HepG2 (cell line): ENCODE data around the gene TRIM34. TPM values are rescaled to one million over a fixed set of nuclear protein-coding genes. Genes with fewer than 3 reads are reported as not detected.

ENCODE experiments used
- EP300 ChIP-seq, 3 experiments: sonication (generic) in 1 of 3; formaldehyde crosslinking in 1 of 3; IDR thresholded peaks; 2 replicates each; pipeline versions ENCODE4 v1.5.1 to v1.6.1; 2011 to 2020; ENCODE audit warnings: low read depth in 2 of 3, low read length in 2 of 3, borderline replicate concordance in 1 of 3, improper control_type of control experiment in 1 of 3, mild to moderate bottlenecking in 1 of 3, missing genetic modification reagents in 1 of 3, moderate library complexity in 1 of 3
- HMG20B ChIP-seq: conservative IDR thresholded peaks from 2 replicates; pipeline ENCODE4 v1.6.1; 2016; ENCODE audit warnings: missing genetic modification reagents, missing compliant biosample characterization
- JUNB ChIP-seq: sonication (generic); formaldehyde crosslinking; IDR thresholded peaks from 2 replicates; pipeline ENCODE4 v1.8.0; 2022; ENCODE audit warnings: missing genetic modification reagents, mild to moderate bottlenecking, borderline replicate concordance
- LCORL ChIP-seq, 2 experiments: fragments of 450-650 bp in 1 of 2; sonication (generic) in 1 of 2; formaldehyde crosslinking in 1 of 2; IDR thresholded peaks; 2 replicates each; pipeline versions ENCODE4 v1.5.0 to v1.6.1; 2017 to 2020; ENCODE audit warnings: antibody characterized with exemption in 1 of 2, missing genetic modification reagents in 1 of 2
- MAFF ChIP-seq: IDR thresholded peaks from 2 replicates; pipeline ENCODE4 v1.6.1; 2011; ENCODE audit warnings: low read depth, low read length, improper control_type of control experiment
- MEIS1 ChIP-seq: sonication (generic); formaldehyde crosslinking; IDR thresholded peaks from 2 replicates; pipeline ENCODE4 v1.9.0; 2021; ENCODE audit warnings: mild to moderate bottlenecking, missing genetic modification reagents, moderate library complexity, borderline replicate concordance
- MXD1 ChIP-seq: sonication (generic); formaldehyde crosslinking; IDR thresholded peaks from 2 replicates; pipeline ENCODE4 v1.4.0; 2020; ENCODE audit warnings: mild to moderate bottlenecking, missing genetic modification reagents
- NFE2L2 ChIP-seq: fragments of 150-350 bp; IDR thresholded peaks from 2 replicates; pipeline ENCODE4 v1.6.1; 2014; ENCODE audit warnings: low read length
- POLR2G ChIP-seq: fragments of 200-400 bp; formaldehyde crosslinking; IDR thresholded peaks from 2 replicates; pipeline ENCODE4 v1.6.1; 2018; ENCODE audit warnings: mild to moderate bottlenecking, low read depth, low read length, moderate library complexity
- RNF219 ChIP-seq: sonication (generic); formaldehyde crosslinking; IDR thresholded peaks from 2 replicates; pipeline ENCODE4 v1.5.0; 2020; ENCODE audit warnings: mild to moderate bottlenecking, missing genetic modification reagents
- SSRP1 ChIP-seq: IDR thresholded peaks from 2 replicates; pipeline ENCODE4 v1.6.1; 2016; ENCODE audit warnings: control low read depth
- TEAD3 ChIP-seq: optimal IDR thresholded peaks from 2 replicates; pipeline ENCODE3; 2016; ENCODE audit warnings: borderline replicate concordance
- ZFP82 ChIP-seq: sonication (generic); formaldehyde crosslinking; IDR thresholded peaks from 2 replicates; pipeline ENCODE4 v1.5.1; 2020; ENCODE audit warnings: mild to moderate bottlenecking, missing genetic modification reagents, borderline replicate concordance
- ZFP90 ChIP-seq: sonication (generic); formaldehyde crosslinking; IDR thresholded peaks from 2 replicates; pipeline ENCODE4 v1.8.0; 2022; ENCODE audit warnings: missing genetic modification reagents, mild to moderate bottlenecking, inconsistent platforms, borderline replicate concordance
- ZNF296 ChIP-seq: sonication (generic); formaldehyde crosslinking; conservative IDR thresholded peaks from 2 replicates; pipeline ENCODE4 v1.5.0; 2020; ENCODE audit warnings: mild to moderate bottlenecking, missing genetic modification reagents
- ZNF441 ChIP-seq: sonication (generic); formaldehyde crosslinking; IDR thresholded peaks from 2 replicates; pipeline ENCODE4 v1.7.0; 2021; ENCODE audit warnings: missing genetic modification reagents, borderline replicate concordance
- ZNF451 ChIP-seq: sonication (generic); formaldehyde crosslinking; IDR thresholded peaks from 2 replicates; pipeline ENCODE4 v1.5.0; 2020; ENCODE audit warnings: mild to moderate bottlenecking, missing genetic modification reagents
- ZNF546 ChIP-seq: sonication (generic); formaldehyde crosslinking; conservative IDR thresholded peaks from 2 replicates; pipeline ENCODE4 v1.8.1; 2023; ENCODE audit warnings: mild to moderate bottlenecking, missing genetic modification reagents
- ZNF761 ChIP-seq: sonication (generic); formaldehyde crosslinking; conservative IDR thresholded peaks from 2 replicates; pipeline ENCODE4 v1.4.0; 2020; ENCODE audit warnings: mild to moderate bottlenecking, missing genetic modification reagents
- polyA plus RNA-seq, 8 experiments: library from polyadenylated mRNA; depleted of rRNA in 3 of 8; stranded (reverse) in 7 of 8; unstranded in 1 of 8; fragments of >200 nt; fragmentation: Illumina TruSeq in 4 of 8; extraction: Trizol in 4 of 8; gene quantifications; 2 replicates each; pipeline versions ENCODE4 v1.2.1 to v1.2.3, GENCODE V29; 2011 to 2016; ENCODE audit warnings: low read depth in 4 of 8, missing spikeins in 1 of 8, mixed read lengths in 1 of 8; ENCODE audit not compliant: insufficient read depth in 1 of 8
- total RNA-seq, 5 experiments: library from RNA; depleted of rRNA; stranded (reverse); fragments of >200 nt; fragmentation: Illumina TruSeq; extraction: Trizol; gene quantifications; 2 replicates each; pipeline ENCODE4 v1.2.3, GENCODE V29; 2016; ENCODE audit warnings: low read depth in 1 of 5
- TF ChIP-seq, protein P1 (sequence below): sonication (generic); formaldehyde crosslinking; conservative IDR thresholded peaks from 2 replicates; pipeline ENCODE4 v1.4.0; 2020; ENCODE audit warnings: missing genetic modification reagents
- TF ChIP-seq, protein P2 (sequence below): IDR thresholded peaks from 2 replicates; pipeline ENCODE4 v1.6.1; 2016; ENCODE audit warnings: missing genetic modification reagents, missing compliant biosample characterization
- TF ChIP-seq, protein P3 (sequence below): sonication (generic); formaldehyde crosslinking; IDR thresholded peaks from 2 replicates; pipeline ENCODE4 v1.5.1; 2020; ENCODE audit warnings: missing genetic modification reagents, mild to moderate bottlenecking, borderline replicate concordance

Gene TRIM34
- total and polyA plus RNA-seq, 2 of the 13 experiments (the other 11 are each of a cell fraction or from before 2014, with no cell fraction given), result 0.13 to 0.42 TPM

DNA sequence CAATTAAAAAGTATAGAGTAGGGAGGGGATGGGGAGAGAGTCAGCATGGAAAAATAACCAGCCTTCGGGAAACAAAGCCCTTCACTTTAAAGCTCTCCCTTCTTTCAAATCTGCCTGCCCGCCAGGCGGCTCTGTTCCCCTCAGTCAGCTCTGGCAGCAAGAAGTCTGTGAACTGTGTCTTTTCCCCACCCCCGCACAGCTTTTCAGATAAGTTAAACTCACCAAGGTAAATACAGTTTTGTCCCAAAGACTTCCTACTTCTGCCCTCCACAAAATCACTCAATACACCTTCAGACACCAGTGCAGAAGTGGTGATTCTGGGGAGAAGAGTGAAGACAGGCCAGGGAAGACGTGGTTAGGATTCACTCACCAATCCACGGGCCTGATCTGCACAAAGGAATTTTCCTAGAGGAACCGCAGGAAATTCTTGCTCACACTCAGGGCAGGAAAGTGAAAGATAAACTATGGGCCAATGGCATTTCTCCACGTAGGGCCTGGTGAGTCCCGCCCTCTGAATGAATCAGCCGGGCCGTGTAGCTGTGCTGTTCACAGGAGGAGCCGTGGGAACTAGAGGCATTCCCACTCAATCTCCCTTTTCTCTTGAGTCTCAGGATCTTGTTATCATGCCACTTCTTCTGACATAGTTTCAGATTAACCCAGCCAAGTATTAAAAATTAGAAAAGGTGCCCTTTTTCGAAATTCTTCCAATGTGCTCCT, 60.0 kb downstream of the TRIM34 start, which contains the start of gene TRIM5 (continued):
- TF ChIP-seq, protein P1, sequence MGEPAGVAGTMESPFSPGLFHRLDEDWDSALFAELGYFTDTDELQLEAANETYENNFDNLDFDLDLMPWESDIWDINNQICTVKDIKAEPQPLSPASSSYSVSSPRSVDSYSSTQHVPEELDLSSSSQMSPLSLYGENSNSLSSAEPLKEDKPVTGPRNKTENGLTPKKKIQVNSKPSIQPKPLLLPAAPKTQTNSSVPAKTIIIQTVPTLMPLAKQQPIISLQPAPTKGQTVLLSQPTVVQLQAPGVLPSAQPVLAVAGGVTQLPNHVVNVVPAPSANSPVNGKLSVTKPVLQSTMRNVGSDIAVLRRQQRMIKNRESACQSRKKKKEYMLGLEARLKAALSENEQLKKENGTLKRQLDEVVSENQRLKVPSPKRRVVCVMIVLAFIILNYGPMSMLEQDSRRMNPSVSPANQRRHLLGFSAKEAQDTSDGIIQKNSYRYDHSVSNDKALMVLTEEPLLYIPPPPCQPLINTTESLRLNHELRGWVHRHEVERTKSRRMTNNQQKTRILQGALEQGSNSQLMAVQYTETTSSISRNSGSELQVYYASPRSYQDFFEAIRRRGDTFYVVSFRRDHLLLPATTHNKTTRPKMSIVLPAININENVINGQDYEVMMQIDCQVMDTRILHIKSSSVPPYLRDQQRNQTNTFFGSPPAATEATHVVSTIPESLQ (CRISPR knock-in tag), result no peak
- TF ChIP-seq SSRP1 (CRISPR knock-in tag), result no peak
- no peak for TF ChIP-seq NFE2L2
- no peak for TF ChIP-seq ZNF451
- TF ChIP-seq JUNB (CRISPR knock-in tag), result no peak
- TF ChIP-seq HMG20B, result no peak
- no peak for TF ChIP-seq ZNF296 (CRISPR knock-in tag)
- 0 out of 2 replicates have a peak, but pooled peaks have one; percentile 2 for TF ChIP-seq MAFF
- no peak for TF ChIP-seq MXD1 (CRISPR knock-in tag)
- no peak for TF ChIP-seq ZFP90 (CRISPR knock-in tag)
- peak; percentile 57 for TF ChIP-seq TEAD3 (CRISPR knock-in tag)
- TF ChIP-seq ZNF761, result no peak
- no peak for TF ChIP-seq MEIS1 (CRISPR knock-in tag)
- TF ChIP-seq, protein P2, sequence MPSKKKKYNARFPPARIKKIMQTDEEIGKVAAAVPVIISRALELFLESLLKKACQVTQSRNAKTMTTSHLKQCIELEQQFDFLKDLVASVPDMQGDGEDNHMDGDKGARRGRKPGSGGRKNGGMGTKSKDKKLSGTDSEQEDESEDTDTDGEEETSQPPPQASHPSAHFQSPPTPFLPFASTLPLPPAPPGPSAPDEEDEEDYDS (CRISPR knock-in tag), result peak; percentile 61; the same call in 1 of the 2 replicates
- no peak for TF ChIP-seq ZFP82 (CRISPR knock-in tag)
- 0 out of 2 replicates have a peak, but pooled peaks have one; percentile 61 for TF ChIP-seq ZNF441 (CRISPR knock-in tag)
- peak; percentile 83 for TF ChIP-seq POLR2G
- TF ChIP-seq, protein P3, sequence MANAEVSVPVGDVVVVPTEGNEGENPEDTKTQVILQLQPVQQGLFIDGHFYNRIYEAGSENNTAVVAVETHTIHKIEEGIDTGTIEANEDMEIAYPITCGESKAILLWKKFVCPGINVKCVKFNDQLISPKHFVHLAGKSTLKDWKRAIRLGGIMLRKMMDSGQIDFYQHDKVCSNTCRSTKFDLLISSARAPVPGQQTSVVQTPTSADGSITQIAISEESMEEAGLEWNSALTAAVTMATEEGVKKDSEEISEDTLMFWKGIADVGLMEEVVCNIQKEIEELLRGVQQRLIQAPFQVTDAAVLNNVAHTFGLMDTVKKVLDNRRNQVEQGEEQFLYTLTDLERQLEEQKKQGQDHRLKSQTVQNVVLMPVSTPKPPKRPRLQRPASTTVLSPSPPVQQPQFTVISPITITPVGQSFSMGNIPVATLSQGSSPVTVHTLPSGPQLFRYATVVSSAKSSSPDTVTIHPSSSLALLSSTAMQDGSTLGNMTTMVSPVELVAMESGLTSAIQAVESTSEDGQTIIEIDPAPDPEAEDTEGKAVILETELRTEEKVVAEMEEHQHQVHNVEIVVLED, result 0 out of 2 replicates have a peak, but pooled peaks have one; percentile 25
- TF ChIP-seq EP300 (IDR thresholded peaks at IDR 0.05; ENCODE audit: low read depth in 2 of 2, low read length in 2 of 2), result no peak; a peak in 1 of 4 replicates
- no peak for TF ChIP-seq EP300 (CRISPR knock-in tag; IDR thresholded peaks at IDR 0.05; ENCODE audit: borderline replicate concordance)
- no peak for TF ChIP-seq RNF219
- TF ChIP-seq LCORL (IDR thresholded peaks at IDR 0.05), result no peak
- TF ChIP-seq LCORL (CRISPR knock-in tag; IDR thresholded peaks at IDR 0.05), result peak; percentile 48; the same call in 1 of the 2 replicates
- TF ChIP-seq ZNF546, result no peak
